Measurements from ENCODE around the gene LNPK.

The LNPK gene

GRCh38 chr2:175883586-175884194 is 118.4 kb downstream of the LNPK start:
- Histone ChIP-seq H3K27ac (ENCODE audit: low read depth, low read length, severe bottlenecking) (no peak overlapping the region), H3K4me3 (ENCODE audit: extremely low read depth, insufficient read depth, low read length, poor library complexity, severe bottlenecking) (no peak overlapping the region), H3K4me1 (ENCODE audit: control insufficient read depth, insufficient read depth, low read length, poor library complexity, severe bottlenecking) (no peaks in the 10 kb centered on the region), H3K36me3 (ENCODE audit: control insufficient read depth, insufficient read depth, low read length) (no peaks in the 10 kb centered on the region), H3K9me3 (ENCODE audit: control insufficient read depth, low read length) (no peaks in the 10 kb centered on the region)
- 74 to 87% methylated on average over 6 of the region's 7 CpGs for WGBS, 2 experiments (ENCODE audit: insufficient coverage in 2 of 2)

- Histone ChIP-seq H3K4me1 (ENCODE audit: control insufficient read depth, insufficient read depth, low read length, poor library complexity, severe bottlenecking) (no peaks in the 10 kb centered on the region), H3K27ac (ENCODE audit: low read depth, low read length, severe bottlenecking) (no peak overlapping the region), H3K4me3 (ENCODE audit: extremely low read depth, insufficient read depth, low read length, poor library complexity, severe bottlenecking) (no peak overlapping the region), H3K9me3 (ENCODE audit: control insufficient read depth, low read length) (no peaks in the 10 kb centered on the region), H3K36me3 (ENCODE audit: control insufficient read depth, insufficient read depth, low read length) (no peaks in the 10 kb centered on the region)
- WGBS, 2 experiments (ENCODE audit: insufficient coverage in 2 of 2): 92% methylated on average over 3 of the region's 3 CpGs; no CpG with 5 or more reads in 1 of the 2 experiments
These were observed 122.4 kb downstream of the LNPK start for GRCh38 chr2:175879679-175880078.

- 80 to 84% methylated on average over 2 to 3 of the region's 3 CpGs for WGBS, 2 experiments (ENCODE audit: insufficient coverage in 2 of 2)
- no peaks in the 10 kb centered on the region for H3K36me3 ChIP-seq (ENCODE audit: control insufficient read depth, insufficient read depth, low read length)
These were observed 124.1 kb downstream of the LNPK start for GRCh38 chr2:175877845-175878544.

GRCh38 chr2:175874291-175874690 is 127.8 kb downstream of the LNPK start:
- H3K36me3 ChIP-seq (ENCODE audit: control insufficient read depth, insufficient read depth, low read length): no peaks in the 10 kb centered on the region
- H3K4me1 ChIP-seq (ENCODE audit: control insufficient read depth, insufficient read depth, low read length, poor library complexity, severe bottlenecking): no peaks in the 10 kb centered on the region
- H3K9me3 ChIP-seq (ENCODE audit: control insufficient read depth, low read length): no peaks in the 10 kb centered on the region
- no peak overlapping the region for H3K4me3 ChIP-seq (ENCODE audit: extremely low read depth, insufficient read depth, low read length, poor library complexity, severe bottlenecking)
- WGBS, 2 experiments (ENCODE audit: insufficient coverage in 2 of 2): 100% methylated on average over 2 of the region's 3 CpGs; no CpG with 5 or more reads in 1 of the 2 experiments
- H3K27ac ChIP-seq (ENCODE audit: low read depth, low read length, severe bottlenecking): no peak overlapping the region

More at GRCh38 chr2:175877845-175878544, 124.1 kb downstream of the LNPK start:
- Histone ChIP-seq H3K9me3 (ENCODE audit: control insufficient read depth, low read length) (no peaks in the 10 kb centered on the region), H3K27ac (ENCODE audit: low read depth, low read length, severe bottlenecking) (no peak overlapping the region), H3K4me3 (ENCODE audit: extremely low read depth, insufficient read depth, low read length, poor library complexity, severe bottlenecking) (no peak overlapping the region), H3K4me1 (ENCODE audit: control insufficient read depth, insufficient read depth, low read length, poor library complexity, severe bottlenecking) (no peaks in the 10 kb centered on the region)
